Common myeloid progenitor, CD34-positive (primary cell): ENCODE data around the gene WDFY1.

Experiments used
- CTCF ChIA-PET: fragments of 350-600 bp; sonication (Branson Sonifier 250); formaldehyde crosslinking; loops from one replicate; lab custom pipeline; 2021; ENCODE audit warnings: antibody characterized with exemption; lab: Charles Lee
- POLR2A ChIA-PET: fragments of 350-600 bp; sonication (Branson Sonifier 250); formaldehyde crosslinking; loops from one replicate; lab custom pipeline; 2021; ENCODE audit warnings: antibody characterized with exemption; lab: Charles Lee
- DNase-seq, 3 donors: peaks; one replicate each; pipeline versions ENCODE4 v3.0.0 to v3.0.0-alpha.2; 2013
- H3K27ac ChIP-seq, 2 experiments: 1 replicate in 1 of 2; 2 replicates in 1 of 2; pipeline ENCODE4 v1.7.0; 2013; ENCODE audit warnings: inconsistent platforms in 2 of 2, low read length in 2 of 2, mild to moderate bottlenecking in 2 of 2, low read depth in 1 of 2, moderate library complexity in 1 of 2; ENCODE audit not compliant: severe bottlenecking in 2 of 2, insufficient read depth in 1 of 2, poor library complexity in 1 of 2
- H3K27me3 ChIP-seq, 5 experiments: replicated peaks in 2 of 5; 1 replicate in 3 of 5; 2 replicates in 2 of 5; pipeline versions ENCODE4 v1.6.1 to v1.7.0; 2013; ENCODE audit warnings: low read length in 4 of 5, mild to moderate bottlenecking in 2 of 5, moderate library complexity in 2 of 5, inconsistent platforms in 1 of 5; ENCODE audit not compliant: insufficient read depth in 5 of 5, control insufficient read depth in 4 of 5
- H3K36me3 ChIP-seq, 4 experiments: 1 replicate in 2 of 4; 2 replicates in 2 of 4; pipeline versions ENCODE4 v1.6.1 to v1.7.0; 2013; ENCODE audit warnings: low read length in 3 of 4, control low read depth in 1 of 4, mild to moderate bottlenecking in 1 of 4; ENCODE audit not compliant: control insufficient read depth in 4 of 4, insufficient read depth in 4 of 4
- H3K4me1 ChIP-seq, 4 experiments: 1 replicate in 3 of 4; 2 replicates in 1 of 4; pipeline versions ENCODE4 v1.6.1 to v1.7.1; 2013; ENCODE audit warnings: low read length in 3 of 4, mild to moderate bottlenecking in 3 of 4, control low read depth in 1 of 4, inconsistent platforms in 1 of 4, moderate library complexity in 1 of 4; ENCODE audit not compliant: control insufficient read depth in 4 of 4, insufficient read depth in 4 of 4; ENCODE audit errors: control extremely low read depth in 1 of 4
- H3K4me3 ChIP-seq, 7 experiments: 1 replicate in 4 of 7; 2 replicates in 3 of 7; pipeline versions ENCODE4 v1.5.1 to v1.7.0; 2013; ENCODE audit warnings: mild to moderate bottlenecking in 7 of 7, low read length in 6 of 7, moderate library complexity in 6 of 7, inconsistent platforms in 2 of 7, low read depth in 2 of 7, control low read depth in 1 of 7; ENCODE audit not compliant: insufficient read depth in 4 of 7, control insufficient read depth in 1 of 7; ENCODE audit errors: extremely low read depth in 1 of 7
- H3K9me3 ChIP-seq, 5 experiments: 1 replicate in 4 of 5; 2 replicates in 1 of 5; pipeline versions ENCODE4 v1.6.1 to v1.7.1; 2013; ENCODE audit warnings: low read length in 4 of 5, mild to moderate bottlenecking in 2 of 5, inconsistent platforms in 1 of 5, low read depth in 1 of 5, moderate library complexity in 1 of 5; ENCODE audit not compliant: control insufficient read depth in 4 of 5, insufficient read depth in 2 of 5; ENCODE audit errors: control extremely low read depth in 1 of 5
- WGBS: methylation state at CpG from one replicate; pipeline ENCODE4 v1.1.5; 2013; ENCODE audit not compliant: insufficient coverage; 5-methylcytosine and 5-hydroxymethylcytosine counted together

The WDFY1 gene

DNA sequence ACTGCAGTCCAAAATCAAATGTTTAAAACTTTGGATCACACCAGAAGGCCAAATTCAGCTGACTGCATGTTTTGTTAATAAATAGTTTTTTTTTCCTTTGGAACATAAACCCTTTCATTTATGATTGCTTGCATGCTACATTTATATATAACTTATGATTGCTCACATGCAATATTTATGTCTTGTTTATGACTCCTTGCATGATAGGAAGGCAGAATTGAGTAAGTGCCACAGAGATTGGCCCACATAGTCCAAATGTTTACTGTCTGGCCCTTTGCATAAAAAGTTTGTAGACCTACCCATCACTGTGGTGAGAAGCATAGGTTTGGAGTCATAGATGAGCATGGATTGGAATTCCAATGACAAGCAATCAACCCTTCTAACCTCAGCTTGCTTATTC, 30.8 kb downstream of the WDFY1 start:
- Histone ChIP-seq H3K4me1 (peaks cover 4 to 16% (median 10%) of the 10 kb centered on the region in 4 experiments), H3K4me3 (no peak overlapping the region), H3K9me3 (no peaks in the 10 kb centered on the region), H3K27me3 (no peaks in the 10 kb centered on the region), H3K36me3 (peaks cover 0 to 20% (median 9%) of the 10 kb centered on the region in 4 experiments), H3K27ac (no peak overlapping the region)
- ChIA-PET CTCF (interaction anchor here (1.2 kb wide), 1 partner anchor 13 kb away, joined by 3 read pairs; no protein-coding TSS in a partner anchor), POLR2A (interaction anchor here (0.6 kb wide), 1 partner anchor 21 kb away, joined by 5 read pairs; no protein-coding TSS in a partner anchor)
- DNase-seq, result no peak

DNA sequence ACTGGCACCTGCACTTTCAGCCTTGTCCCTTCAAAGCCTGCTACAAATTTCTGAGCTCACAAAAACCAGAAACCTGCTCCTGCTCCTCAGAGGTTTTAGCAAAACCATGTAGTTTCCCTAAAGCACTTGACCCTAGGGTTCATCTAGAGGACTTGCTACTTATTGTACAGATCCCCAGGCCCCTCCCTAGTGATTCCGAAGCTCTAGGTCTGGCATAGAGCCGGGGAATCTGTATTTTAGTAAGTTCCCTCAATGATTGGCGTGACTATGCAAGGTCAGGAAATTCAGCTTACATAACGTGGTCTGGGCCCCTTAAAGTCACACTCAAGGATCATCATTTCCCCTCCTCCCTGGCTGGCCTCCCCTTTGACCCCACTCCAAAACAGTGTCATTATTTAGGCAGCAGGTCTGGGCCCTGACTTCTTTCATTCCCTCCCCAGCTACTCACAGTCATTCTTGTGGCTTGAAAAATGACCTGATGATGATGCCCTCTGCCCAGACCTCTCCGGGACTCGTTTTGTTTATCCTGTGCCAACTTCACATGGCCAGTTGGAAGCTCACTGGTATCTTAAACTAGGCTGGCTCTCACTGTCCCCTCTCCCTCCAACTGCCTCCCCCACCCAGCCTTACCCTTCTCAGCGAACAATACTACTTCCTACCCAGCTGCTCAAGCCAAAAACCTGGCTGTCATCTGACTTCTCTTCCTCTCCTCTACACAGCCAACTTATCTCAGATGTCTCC, 36.0 kb downstream of the WDFY1 start:
- ChIA-PET CTCF (interaction anchor here (0.9 kb wide), 1 partner anchor 36 kb away, joined by 3 read pairs; the partner anchor contains the start of gene WDFY1), POLR2A (no interaction called here)
- 90% methylated on average over 6 of the region's 7 CpGs for WGBS
- no peak for DNase-seq
- Histone ChIP-seq H3K27me3 (no peaks in the 10 kb centered on the region), H3K36me3 (peaks cover 6 to 15% (median 9%) of the 10 kb centered on the region in 4 experiments), H3K9me3 (no peaks in the 10 kb centered on the region), H3K4me1 (peaks cover 0 to 4% (median 0%) of the 10 kb centered on the region in 4 experiments), H3K27ac (no peak overlapping the region), H3K4me3 (no peak overlapping the region)

DNA sequence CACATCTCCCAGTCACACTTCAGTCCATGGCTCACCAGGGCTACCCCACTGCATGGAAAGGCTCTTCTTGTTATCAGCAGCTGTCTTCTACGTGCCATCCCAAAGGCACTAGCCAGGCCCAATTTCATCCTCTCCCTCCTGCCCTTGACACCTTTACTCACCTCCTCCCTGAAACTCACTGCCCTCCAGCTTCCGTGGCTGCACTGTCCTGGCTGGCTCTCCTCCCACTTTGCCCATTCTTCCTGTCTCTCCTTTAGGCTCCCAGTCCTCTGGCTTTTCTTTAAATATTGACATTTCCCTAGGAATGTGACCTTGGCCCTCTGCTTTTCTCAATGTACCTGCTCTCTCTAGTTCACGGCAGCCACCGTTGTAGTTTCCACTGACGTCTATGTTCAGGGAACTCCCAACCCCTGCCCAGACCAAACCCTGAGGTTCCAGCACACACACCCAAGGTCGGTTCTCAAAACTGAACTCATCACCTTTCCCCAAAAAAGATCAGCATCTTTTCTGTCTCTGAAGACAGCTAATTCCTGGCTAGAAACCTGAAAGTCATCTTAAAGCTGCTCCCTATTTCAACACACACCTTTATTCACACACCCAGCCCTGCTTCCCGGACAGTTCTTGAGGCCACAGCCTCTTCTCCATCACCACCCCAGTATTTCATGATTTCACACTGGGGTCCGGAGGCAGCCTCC, 36.7 kb downstream of the WDFY1 start:
- Histone ChIP-seq H3K36me3 (peaks cover 6 to 21% (median 9%) of the 10 kb centered on the region in 4 experiments), H3K4me3 (no peak overlapping the region), H3K27me3 (no peaks in the 10 kb centered on the region), H3K9me3 (no peaks in the 10 kb centered on the region), H3K4me1 (peaks cover 0 to 4% (median 0%) of the 10 kb centered on the region in 4 experiments), H3K27ac (no peak overlapping the region)
- no peak for DNase-seq
- ChIA-PET POLR2A (no interaction called here), CTCF (no interaction called here)
- 100% methylated on average over 7 of the region's 8 CpGs for WGBS

DNA sequence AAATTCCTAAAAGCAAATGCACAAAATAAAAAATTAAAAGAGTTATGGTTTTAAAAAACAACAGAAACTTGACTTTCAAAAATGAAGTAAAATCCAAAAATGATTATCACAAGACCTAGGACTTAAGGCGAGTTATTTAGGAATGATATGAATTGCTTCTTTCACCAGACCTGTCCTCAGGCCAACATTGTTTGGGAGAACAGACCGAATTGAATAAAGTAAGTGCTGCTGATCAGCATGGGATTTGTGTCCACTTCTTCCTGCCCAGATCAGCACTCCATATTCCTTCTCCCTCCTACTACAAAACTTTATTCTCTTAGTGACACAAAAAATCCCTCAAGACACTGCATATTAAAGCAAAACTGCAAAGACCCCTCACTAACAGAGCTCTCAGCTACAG, 39.1 kb downstream of the WDFY1 start:
- Histone ChIP-seq H3K4me3 (no peak overlapping the region), H3K27ac (no peak overlapping the region), H3K9me3 (no peaks in the 10 kb centered on the region), H3K36me3 (peaks cover 10 to 21% (median 12%) of the 10 kb centered on the region in 4 experiments), H3K27me3 (no peaks in the 10 kb centered on the region), H3K4me1 (peaks cover 0 to 4% (median 0%) of the 10 kb centered on the region in 4 experiments)
- WGBS, result 100% methylated on average over 1 of the region's 2 CpGs
- POLR2A ChIA-PET, result no interaction called here
- DNase-seq, result no peak
- CTCF ChIA-PET, result no interaction called here

DNA sequence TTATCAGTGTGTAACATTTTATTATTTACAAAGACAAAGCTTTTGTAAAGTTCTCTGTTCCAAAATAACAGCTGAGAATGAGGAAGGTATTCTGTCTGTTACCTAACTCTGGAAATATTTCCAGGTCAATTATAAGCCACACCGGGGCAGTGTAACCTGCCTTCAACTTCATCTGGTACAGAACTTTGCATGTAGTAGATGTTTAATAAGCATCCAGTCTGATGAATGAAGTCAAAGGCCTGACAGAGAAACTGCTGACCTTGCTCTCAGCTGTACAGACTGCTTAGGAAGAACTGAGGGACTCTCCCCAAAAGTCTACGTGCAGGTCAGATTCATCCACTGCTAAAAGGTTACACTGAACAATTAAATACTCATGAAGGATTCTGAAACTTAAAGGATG, 43.3 kb downstream of the WDFY1 start:
- peaks cover 11 to 35% (median 25%) of the 10 kb centered on the region in 4 experiments for H3K36me3 ChIP-seq
- H3K4me1 ChIP-seq, result peaks cover 0 to under 1% (median 0%) of the 10 kb centered on the region in 4 experiments
- H3K4me3 ChIP-seq, result no peak overlapping the region
- 40% methylated on average over 1 of the region's 2 CpGs for WGBS
- H3K9me3 ChIP-seq, result no peaks in the 10 kb centered on the region
- H3K27ac ChIP-seq, result no peak overlapping the region
- DNase-seq, result no peak
- no peaks in the 10 kb centered on the region for H3K27me3 ChIP-seq
- CTCF ChIA-PET, result interaction anchor here (1.3 kb wide), 1 partner anchor 10 kb away, joined by 5 read pairs; no protein-coding TSS in a partner anchor
- POLR2A ChIA-PET, result no interaction called here

DNA sequence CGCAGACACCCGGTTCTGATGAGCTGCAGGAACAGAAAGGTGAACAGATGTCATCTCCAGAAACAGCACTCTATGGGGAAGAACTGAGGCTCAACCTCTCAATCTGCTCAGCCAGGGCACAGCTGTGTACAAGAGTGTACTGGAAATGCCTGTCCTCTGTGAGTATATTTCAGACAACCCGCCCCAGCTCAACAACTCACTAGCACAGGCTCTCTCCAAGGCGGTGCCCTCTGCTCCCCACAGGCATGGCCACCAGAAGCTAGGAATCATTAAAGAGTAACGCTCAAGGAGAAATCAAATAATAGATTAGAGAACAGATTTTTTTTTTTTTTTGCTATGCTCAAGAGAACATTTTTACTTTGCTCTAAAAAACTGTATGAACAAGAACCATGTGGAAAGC, 43.8 kb downstream of the WDFY1 start:
- Histone ChIP-seq H3K4me1 (peaks cover 0 to 4% (median 0%) of the 10 kb centered on the region in 4 experiments), H3K4me3 (no peak overlapping the region), H3K9me3 (no peaks in the 10 kb centered on the region), H3K36me3 (peaks cover 11 to 35% (median 25%) of the 10 kb centered on the region in 4 experiments), H3K27ac (no peak overlapping the region), H3K27me3 (no peaks in the 10 kb centered on the region)
- WGBS, result 100% methylated on average over 3 of the region's 5 CpGs
- CTCF ChIA-PET, result interaction anchor here (1.3 kb wide), 1 partner anchor 10 kb away, joined by 5 read pairs; no protein-coding TSS in a partner anchor
- POLR2A ChIA-PET, result no interaction called here
- DNase-seq, result no peak
